ENCODE data around the gene TMEM250. TPM values are rescaled to one million over a fixed set of nuclear protein-coding genes. Genes with fewer than 3 reads are reported as not detected.

The TMEM250 gene
- polyA plus RNA-seq, 1 of the 3 experiments (the other 2 are of a cell fraction): 25.9 TPM

DNA sequence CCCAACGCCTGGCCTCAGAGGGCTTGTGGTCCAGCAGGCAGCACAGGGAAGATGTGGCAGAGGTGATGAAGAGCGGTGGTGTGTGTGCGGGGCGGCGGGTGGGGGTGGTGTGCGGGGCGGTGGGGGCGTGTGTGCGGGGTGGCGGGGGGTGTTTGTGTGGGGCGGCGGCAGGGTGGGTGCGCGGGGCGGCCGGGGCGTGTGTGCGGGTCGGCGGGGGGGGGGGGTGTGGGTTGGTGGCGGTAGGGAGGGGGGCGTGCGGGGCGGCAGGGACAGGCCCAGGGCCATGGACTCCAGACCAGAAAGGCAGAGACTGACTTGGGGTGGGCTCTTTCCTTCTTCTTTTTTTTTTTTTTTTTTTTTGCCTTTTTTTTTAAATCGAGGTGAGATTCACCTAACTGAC lies 19.1 kb downstream of the TMEM250 start (continued):
- TF ChIP-seq, protein P1, sequence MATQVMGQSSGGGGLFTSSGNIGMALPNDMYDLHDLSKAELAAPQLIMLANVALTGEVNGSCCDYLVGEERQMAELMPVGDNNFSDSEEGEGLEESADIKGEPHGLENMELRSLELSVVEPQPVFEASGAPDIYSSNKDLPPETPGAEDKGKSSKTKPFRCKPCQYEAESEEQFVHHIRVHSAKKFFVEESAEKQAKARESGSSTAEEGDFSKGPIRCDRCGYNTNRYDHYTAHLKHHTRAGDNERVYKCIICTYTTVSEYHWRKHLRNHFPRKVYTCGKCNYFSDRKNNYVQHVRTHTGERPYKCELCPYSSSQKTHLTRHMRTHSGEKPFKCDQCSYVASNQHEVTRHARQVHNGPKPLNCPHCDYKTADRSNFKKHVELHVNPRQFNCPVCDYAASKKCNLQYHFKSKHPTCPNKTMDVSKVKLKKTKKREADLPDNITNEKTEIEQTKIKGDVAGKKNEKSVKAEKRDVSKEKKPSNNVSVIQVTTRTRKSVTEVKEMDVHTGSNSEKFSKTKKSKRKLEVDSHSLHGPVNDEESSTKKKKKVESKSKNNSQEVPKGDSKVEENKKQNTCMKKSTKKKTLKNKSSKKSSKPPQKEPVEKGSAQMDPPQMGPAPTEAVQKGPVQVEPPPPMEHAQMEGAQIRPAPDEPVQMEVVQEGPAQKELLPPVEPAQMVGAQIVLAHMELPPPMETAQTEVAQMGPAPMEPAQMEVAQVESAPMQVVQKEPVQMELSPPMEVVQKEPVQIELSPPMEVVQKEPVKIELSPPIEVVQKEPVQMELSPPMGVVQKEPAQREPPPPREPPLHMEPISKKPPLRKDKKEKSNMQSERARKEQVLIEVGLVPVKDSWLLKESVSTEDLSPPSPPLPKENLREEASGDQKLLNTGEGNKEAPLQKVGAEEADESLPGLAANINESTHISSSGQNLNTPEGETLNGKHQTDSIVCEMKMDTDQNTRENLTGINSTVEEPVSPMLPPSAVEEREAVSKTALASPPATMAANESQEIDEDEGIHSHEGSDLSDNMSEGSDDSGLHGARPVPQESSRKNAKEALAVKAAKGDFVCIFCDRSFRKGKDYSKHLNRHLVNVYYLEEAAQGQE (IDR thresholded peaks at IDR 0.05; ENCODE audit: low read depth, low read length): no peak
- TF ChIP-seq GATA2 (CRISPR knock-in tag; IDR thresholded peaks at IDR 0.05) (no peak), RCOR1 (IDR thresholded peaks at IDR 0.05; ENCODE audit: low read length) (no peak), RXRA (IDR thresholded peaks at IDR 0.05; ENCODE audit: borderline replicate concordance, low read depth) (no peak), NFIC (IDR thresholded peaks at IDR 0.05; ENCODE audit: borderline replicate concordance) (no peak)

DNA sequence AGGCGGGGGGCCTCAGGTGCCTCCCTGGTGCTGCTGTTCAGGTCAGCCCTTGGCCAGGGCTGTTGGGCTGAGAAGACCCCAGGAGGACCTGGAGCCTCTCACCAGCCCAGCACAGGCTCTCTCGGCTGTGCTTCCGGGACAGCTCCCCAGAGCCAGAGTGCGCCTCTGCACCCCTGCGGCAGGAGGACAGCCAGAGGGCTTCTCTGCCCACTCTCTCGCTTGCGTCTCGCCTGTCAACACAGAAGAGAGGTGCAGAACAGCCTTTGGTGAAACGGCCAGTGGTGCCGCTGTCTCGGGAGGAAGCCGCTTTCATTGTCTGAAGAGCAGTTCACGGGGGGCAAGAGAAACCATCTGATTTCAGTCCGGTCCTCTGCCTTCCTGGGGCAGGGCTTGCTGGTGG lies 19.8 kb downstream of the TMEM250 start:
- CTCF ChIA-PET: interaction anchor here (0.7 kb wide), 1 partner anchor 132 kb away, joined by 3 read pairs; no protein-coding TSS in a partner anchor
- Histone ChIP-seq H3K27ac (ENCODE audit: low read depth in 2 of 2, low read length in 1 of 2) (no peak overlapping the region), H3K27me3 (ENCODE audit: insufficient read depth) (no peaks in the 10 kb centered on the region), H3K4me1 (ENCODE audit: control insufficient read depth in 1 of 2, insufficient read depth in 2 of 2, low read depth in 1 of 2, low read length in 1 of 2) (peaks cover 0 to 12% of the 10 kb centered on the region in 2 experiments; a peak in 1 of 4 replicates), H2AFZ (ENCODE audit: low read depth) (no peak overlapping the region), H3K4me2 (no peak overlapping the region), H3K9me2 (no peaks in the 10 kb centered on the region), H3K9ac (no peak overlapping the region), H3K9me3 (no peaks in the 10 kb centered on the region), H3K36me3 (replicated peaks in 1 of 2; ENCODE audit: control insufficient read depth in 1 of 2, insufficient read depth in 2 of 2, low read length in 1 of 2) (no peaks in the 10 kb centered on the region), H3K79me2 (ENCODE audit: insufficient read depth) (peaks cover 13% of the 10 kb centered on the region; the same call in 1 of the 2 replicates), H4K20me1 (ENCODE audit: insufficient read depth) (peaks cover 3% of the 10 kb centered on the region; the same call in 1 of the 2 replicates), H3F3A (replicated peaks; ENCODE audit: insufficient read depth) (no peaks in the 10 kb centered on the region), H3K4me3 (ENCODE audit: low read depth in 2 of 2, low read length in 1 of 2) (no peak overlapping the region)
- WGBS (ENCODE audit: low lambda C conversion rate): 86% methylated on average over 14 of the region's 14 CpGs
- TF ChIP-seq, protein P1 (IDR thresholded peaks at IDR 0.05; ENCODE audit: low read depth, low read length): no peak
- no peak for TF ChIP-seq MXI1 (IDR thresholded peaks at IDR 0.05; ENCODE audit: low read depth, low read length)
- no peak for TF ChIP-seq GABPA (IDR thresholded peaks at IDR 0.05; ENCODE audit: low read depth)
- no peak for TF ChIP-seq RCOR1 (IDR thresholded peaks at IDR 0.05; ENCODE audit: low read length)
- no peak for TF ChIP-seq RFX5 (IDR thresholded peaks at IDR 0.05; ENCODE audit: low read length)
- TF ChIP-seq RAD21 (IDR thresholded peaks at IDR 0.05; ENCODE audit: low read length): no peak
- TF ChIP-seq GATA2 (CRISPR knock-in tag; IDR thresholded peaks at IDR 0.05): no peak
- TF ChIP-seq ELF1 (IDR thresholded peaks at IDR 0.05): no peak
- TF ChIP-seq, protein P2, sequence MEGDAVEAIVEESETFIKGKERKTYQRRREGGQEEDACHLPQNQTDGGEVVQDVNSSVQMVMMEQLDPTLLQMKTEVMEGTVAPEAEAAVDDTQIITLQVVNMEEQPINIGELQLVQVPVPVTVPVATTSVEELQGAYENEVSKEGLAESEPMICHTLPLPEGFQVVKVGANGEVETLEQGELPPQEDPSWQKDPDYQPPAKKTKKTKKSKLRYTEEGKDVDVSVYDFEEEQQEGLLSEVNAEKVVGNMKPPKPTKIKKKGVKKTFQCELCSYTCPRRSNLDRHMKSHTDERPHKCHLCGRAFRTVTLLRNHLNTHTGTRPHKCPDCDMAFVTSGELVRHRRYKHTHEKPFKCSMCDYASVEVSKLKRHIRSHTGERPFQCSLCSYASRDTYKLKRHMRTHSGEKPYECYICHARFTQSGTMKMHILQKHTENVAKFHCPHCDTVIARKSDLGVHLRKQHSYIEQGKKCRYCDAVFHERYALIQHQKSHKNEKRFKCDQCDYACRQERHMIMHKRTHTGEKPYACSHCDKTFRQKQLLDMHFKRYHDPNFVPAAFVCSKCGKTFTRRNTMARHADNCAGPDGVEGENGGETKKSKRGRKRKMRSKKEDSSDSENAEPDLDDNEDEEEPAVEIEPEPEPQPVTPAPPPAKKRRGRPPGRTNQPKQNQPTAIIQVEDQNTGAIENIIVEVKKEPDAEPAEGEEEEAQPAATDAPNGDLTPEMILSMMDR (IDR thresholded peaks at IDR 0.05): no peak
- DNase-seq: no peak
- POLR2A ChIA-PET: no interaction called here

All from SK-N-SH (cell line).